HG03025 (cell line): ENCODE results near the gene CD3E.

Experiments used
- ATAC-seq: cut with Tn5 transposase; IDR thresholded peaks from one replicate; pipeline ENCODE4 v1.9.1; 2021; ENCODE audit warnings: mild to moderate bottlenecking, moderate library complexity; ENCODE audit not compliant: unreplicated experiment, low FRiP score

The CD3E gene

GRCh38 chr11:118304568-118305248, at the start of gene CD3E:
CD3E (plus strand) TSS chr11:118304730; CDS start chr11:118304953, 223 bp downstream.
- no peak for ATAC-seq

GRCh38 chr11:118258410-118258809, 46.1 kb upstream of the CD3E start:
- ATAC-seq, result no peak

GRCh38 chr11:118259138-118259537, 45.4 kb upstream of the CD3E start:
- ATAC-seq, result no peak

GRCh38 chr11:118260353-118260752, 44.2 kb upstream of the CD3E start:
- ATAC-seq, result no peak

GRCh38 chr11:118263112-118263511, 41.4 kb upstream of the CD3E start:
- ATAC-seq, result no peak

GRCh38 chr11:118263695-118264568, 40.6 kb upstream of the CD3E start, which contains the start of gene MPZL2:
MPZL2 (minus strand) TSS chr11:118264297; CDS start chr11:118264153, 144 bp downstream.
- ATAC-seq, result no peak

GRCh38 chr11:118264569-118265465, 39.7 kb upstream of the CD3E start:
- no peak for ATAC-seq

- ATAC-seq, result no peak
Observed at GRCh38 chr11:118265954-118266353, 38.6 kb upstream of the CD3E start.

- no peak for ATAC-seq
Observed at GRCh38 chr11:118267486-118267885, 37.0 kb upstream of the CD3E start.

GRCh38 chr11:118272001-118272400, 32.5 kb upstream of the CD3E start:
- no peak for ATAC-seq

GRCh38 chr11:118274186-118274585, 30.3 kb upstream of the CD3E start:
- no peak for ATAC-seq

- ATAC-seq, result no peak
Observed at GRCh38 chr11:118275176-118275575, 29.4 kb upstream of the CD3E start.

- no peak for ATAC-seq
Observed at GRCh38 chr11:118276422-118276821, 28.1 kb upstream of the CD3E start.

- no peak for ATAC-seq
Observed at GRCh38 chr11:118277312-118277711, 27.2 kb upstream of the CD3E start.

- ATAC-seq, result no peak
Observed at GRCh38 chr11:118281284-118281683, 23.2 kb upstream of the CD3E start.

GRCh38 chr11:118282606-118283005, 21.9 kb upstream of the CD3E start:
- ATAC-seq, result no peak

GRCh38 chr11:118283037-118283636, 21.4 kb upstream of the CD3E start:
- no peak for ATAC-seq

GRCh38 chr11:118283756-118284350, 20.7 kb upstream of the CD3E start:
- ATAC-seq, result no peak

GRCh38 chr11:118286545-118286944, 18.0 kb upstream of the CD3E start:
- ATAC-seq, result no peak

- no peak for ATAC-seq
Observed at GRCh38 chr11:118287006-118287405, 17.5 kb upstream of the CD3E start.
